Activated CD8-positive, alpha-beta memory T cell treated with anti-CD3 and anti-CD28 coated beads for 4 hours (primary cell): ENCODE data around the gene BIVM.

Source experiments
- DNase-seq, 2 donors: peaks; one replicate each; pipeline ENCODE4 v3.0.0-alpha.2; 2020; ENCODE audit warnings: low read depth in 2 of 2

The BIVM gene

GRCh38 chr13:102784483-102784882, 14.4 kb upstream of the BIVM start:
- no peak for DNase-seq

- DNase-seq: no peak
Observed at GRCh38 chr13:102788683-102789082, 10.2 kb upstream of the BIVM start.

GRCh38 chr13:102792396-102792795, 6.5 kb upstream of the BIVM start:
- no peak for DNase-seq

GRCh38 chr13:102793611-102794355, 5.1 kb upstream of the BIVM start:
- DNase-seq: no peak

- DNase-seq: no peak
Observed at GRCh38 chr13:102799426-102800144, 666 bp downstream of the BIVM start.

- DNase-seq: peak; percentile 68
Observed at GRCh38 chr13:102800145-102801041, 1.5 kb downstream of the BIVM start.

GRCh38 chr13:102805680-102806079, 6.8 kb downstream of the BIVM start:
- no peak for DNase-seq

- DNase-seq: no peak
Observed at GRCh38 chr13:102807699-102808098, 8.8 kb downstream of the BIVM start.

- no peak for DNase-seq
Observed at GRCh38 chr13:102812611-102813287, 13.8 kb downstream of the BIVM start.

GRCh38 chr13:102814025-102814607, 15.2 kb downstream of the BIVM start:
- no peak for DNase-seq

- no peak for DNase-seq
Observed at GRCh38 chr13:102814793-102815192, 15.9 kb downstream of the BIVM start.

- DNase-seq: no peak
Observed at GRCh38 chr13:102815788-102816187, 16.9 kb downstream of the BIVM start.

GRCh38 chr13:102816708-102817107, 17.8 kb downstream of the BIVM start:
- no peak for DNase-seq

- no peak for DNase-seq
Observed at GRCh38 chr13:102817241-102817640, 18.3 kb downstream of the BIVM start.

- no peak for DNase-seq
Observed at GRCh38 chr13:102817907-102818306, 19.0 kb downstream of the BIVM start.

GRCh38 chr13:102825400-102825799, 26.5 kb downstream of the BIVM start:
- no peak for DNase-seq

GRCh38 chr13:102825921-102826706, 27.2 kb downstream of the BIVM start:
- no peak for DNase-seq

- DNase-seq: no peak
Observed at GRCh38 chr13:102830646-102831045, 31.7 kb downstream of the BIVM start.

- DNase-seq: no peak
Observed at GRCh38 chr13:102836471-102836870, 37.6 kb downstream of the BIVM start.

GRCh38 chr13:102838273-102838672, 39.4 kb downstream of the BIVM start:
- DNase-seq: no peak

GRCh38 chr13:102838982-102839381, 40.1 kb downstream of the BIVM start:
- DNase-seq: no peak
